GF-D8 (cell line): Measurements from ENCODE around the gene FXYD4.

ENCODE experiments used
- DNase-seq: peaks from one replicate; lab custom pipeline; 2025; lab: John Stamatoyannopoulos, UW

The FXYD4 gene

GRCh38 chr10:43396061-43396927, 24.9 kb downstream of the FXYD4 start:
- no peak for DNase-seq

GRCh38 chr10:43396928-43397624, 25.6 kb downstream of the FXYD4 start:
- DNase-seq = peak; percentile 91

DNA sequence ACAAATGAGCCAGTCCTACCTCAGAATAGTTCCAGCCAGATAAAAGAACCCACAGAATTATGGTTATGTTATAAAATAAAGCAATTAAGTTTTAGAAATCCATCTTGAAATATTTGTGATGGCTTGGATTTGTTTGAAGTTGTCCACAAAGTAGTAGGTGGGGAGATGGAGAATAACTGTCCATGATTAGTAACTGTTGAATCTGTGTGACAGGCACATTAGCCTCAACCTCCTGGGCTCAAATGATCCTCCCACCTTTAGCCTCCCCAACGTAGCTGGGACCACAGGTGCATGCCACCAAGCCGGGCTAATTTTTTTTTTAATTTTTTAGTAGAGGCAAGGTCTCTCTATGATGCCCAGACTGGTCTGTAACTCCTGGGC, 27.5 kb downstream of the FXYD4 start:
- no peak for DNase-seq

DNA sequence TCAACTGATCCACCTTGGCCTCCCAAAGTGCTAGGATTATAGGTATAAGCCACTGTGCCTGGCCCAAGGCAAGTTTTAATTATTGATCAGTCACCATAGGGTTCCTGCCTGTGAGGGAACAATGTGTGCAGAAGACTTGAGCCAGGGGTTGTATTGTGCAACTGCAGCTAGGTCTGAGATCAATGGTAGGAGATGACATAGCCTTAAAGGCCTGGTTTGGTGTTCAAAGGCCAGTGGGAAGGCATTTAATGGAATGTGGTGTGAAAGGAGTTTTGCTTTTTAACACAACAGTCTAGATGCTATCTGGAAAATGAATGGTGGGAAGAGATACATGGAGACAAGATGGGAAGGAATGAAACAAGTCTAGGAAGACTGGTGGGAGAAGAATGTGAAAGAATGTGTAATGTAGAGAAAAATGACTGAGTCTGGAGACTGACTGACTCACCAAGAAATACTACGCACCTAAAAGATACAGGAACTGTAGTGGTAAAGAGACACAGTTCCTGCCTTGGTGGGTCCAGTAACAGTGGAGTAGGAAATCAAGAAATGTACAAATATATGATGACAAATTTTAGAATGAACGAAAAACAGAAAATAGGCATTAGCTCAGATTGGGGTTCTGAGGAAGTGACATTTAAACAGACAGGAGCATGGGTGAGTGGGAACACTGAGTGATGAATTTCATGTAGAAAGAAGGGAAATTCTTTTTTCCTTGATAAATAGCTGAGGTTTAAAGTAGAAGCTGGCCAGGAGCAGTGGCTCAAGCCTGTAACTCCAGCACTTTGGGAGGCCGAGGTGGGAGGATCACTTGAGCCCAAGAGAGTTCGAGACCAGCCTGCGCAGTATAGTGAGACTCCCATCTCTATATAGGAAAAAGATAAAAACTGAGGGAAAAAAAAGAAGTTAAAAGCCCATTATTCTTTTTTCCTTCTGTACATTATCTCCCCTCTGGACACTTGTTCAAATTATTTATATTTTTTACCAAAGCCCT, 28.2 kb downstream of the FXYD4 start:
- DNase-seq = no peak

GRCh38 chr10:43401627-43402026, 30.2 kb downstream of the FXYD4 start:
- DNase-seq = no peak

DNA sequence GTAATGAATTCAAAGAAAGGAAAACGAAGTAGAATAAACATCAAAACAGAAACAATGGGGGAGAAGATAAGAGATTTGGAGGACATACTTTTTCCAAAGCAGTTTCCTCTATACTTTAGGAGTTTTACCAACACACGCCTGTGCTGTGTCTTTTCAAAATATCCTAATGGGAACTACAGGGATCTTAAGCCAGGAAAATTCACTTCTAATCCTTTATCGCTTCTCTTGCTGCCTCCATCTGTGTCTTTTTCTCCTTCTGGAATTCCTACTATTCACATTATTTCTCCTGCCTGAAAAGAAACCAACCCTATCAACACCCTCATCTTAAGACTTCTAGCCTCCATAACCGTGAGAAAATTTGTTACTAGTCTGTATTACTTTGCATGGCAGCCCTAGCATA, 30.7 kb downstream of the FXYD4 start:
- no peak for DNase-seq

GRCh38 chr10:43402880-43403452, 31.5 kb downstream of the FXYD4 start:
- no peak for DNase-seq

DNA sequence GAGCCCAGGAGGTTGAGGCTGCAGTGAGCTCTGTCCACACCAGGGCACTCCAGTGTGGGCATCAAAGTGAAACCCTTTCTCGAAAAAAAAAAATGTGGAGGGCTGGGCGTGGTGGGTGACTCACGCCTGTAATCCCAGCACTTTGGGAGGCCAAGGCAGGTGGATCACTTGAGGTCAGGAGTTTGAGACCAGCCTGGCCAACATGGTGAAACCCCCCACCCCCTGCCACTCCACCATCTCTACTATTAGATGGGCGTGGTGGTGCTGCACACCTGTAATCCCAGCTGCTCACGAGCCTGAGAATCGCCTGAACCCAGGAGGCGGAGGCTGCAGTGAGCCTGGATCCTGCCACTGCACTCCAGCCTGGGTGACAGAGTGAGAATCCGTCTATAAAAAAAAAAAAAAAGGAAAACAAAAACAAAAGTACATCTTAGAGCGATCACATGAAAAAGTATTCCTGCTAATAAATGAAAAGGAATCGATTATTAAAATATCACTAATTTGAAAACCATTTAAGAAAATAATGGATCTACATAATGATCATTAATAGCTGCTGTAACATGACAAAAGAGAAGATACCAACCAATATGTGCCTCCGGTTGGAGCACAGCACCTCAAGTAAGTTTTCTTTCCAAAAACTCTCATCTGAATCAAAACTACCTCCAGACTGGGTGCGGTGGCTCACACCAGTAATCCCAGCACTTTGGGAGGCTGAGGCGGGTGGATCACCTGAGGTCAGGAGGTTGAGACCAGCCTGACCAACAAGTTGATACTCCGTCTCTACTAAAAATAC, 32.7 kb downstream of the FXYD4 start:
- no peak for DNase-seq

GRCh38 chr10:43404704-43405084, 33.3 kb downstream of the FXYD4 start:
- peak; percentile 39 for DNase-seq

DNA sequence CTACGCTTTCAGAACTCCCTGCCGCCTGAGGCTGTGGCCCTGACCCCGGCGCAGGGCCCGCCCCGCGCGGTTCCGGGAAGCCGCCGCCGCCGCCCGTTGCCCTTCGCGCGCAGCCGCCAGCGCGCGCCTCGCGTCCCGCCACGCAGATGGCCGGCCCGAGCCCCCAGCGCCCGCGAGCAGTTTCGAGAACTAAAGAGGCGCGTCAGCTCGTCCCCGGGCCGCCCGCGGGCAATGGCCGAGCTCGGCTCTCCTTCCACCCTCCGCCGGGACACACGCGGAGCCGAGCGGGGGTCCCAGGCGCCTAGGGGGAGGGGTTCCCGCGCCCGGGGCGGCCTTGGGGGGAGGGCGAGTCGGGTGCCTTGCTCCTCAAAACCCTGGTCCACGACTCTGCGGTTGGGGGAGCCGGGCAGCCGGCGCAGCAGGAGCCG, 35.7 kb downstream of the FXYD4 start:
- DNase-seq = no peak

- DNase-seq = peak; percentile 82
Observed at GRCh38 chr10:43407576-43408330, 36.3 kb downstream of the FXYD4 start.

- DNase-seq = no peak
Observed at GRCh38 chr10:43408331-43408709, 36.9 kb downstream of the FXYD4 start.

- DNase-seq = peak; percentile 86
Observed at GRCh38 chr10:43408710-43409384, 37.4 kb downstream of the FXYD4 start, which contains the start of gene HNRNPF. Gene HNRNPF, minus strand, starts transcription at chr10:43409186. Its CDS starts 21,302 bp downstream, at chr10:43387884.

GRCh38 chr10:43409385-43410109, 38.1 kb downstream of the FXYD4 start:
- no peak for DNase-seq

- DNase-seq = no peak
Observed at GRCh38 chr10:43410345-43410744, 38.9 kb downstream of the FXYD4 start.

DNA sequence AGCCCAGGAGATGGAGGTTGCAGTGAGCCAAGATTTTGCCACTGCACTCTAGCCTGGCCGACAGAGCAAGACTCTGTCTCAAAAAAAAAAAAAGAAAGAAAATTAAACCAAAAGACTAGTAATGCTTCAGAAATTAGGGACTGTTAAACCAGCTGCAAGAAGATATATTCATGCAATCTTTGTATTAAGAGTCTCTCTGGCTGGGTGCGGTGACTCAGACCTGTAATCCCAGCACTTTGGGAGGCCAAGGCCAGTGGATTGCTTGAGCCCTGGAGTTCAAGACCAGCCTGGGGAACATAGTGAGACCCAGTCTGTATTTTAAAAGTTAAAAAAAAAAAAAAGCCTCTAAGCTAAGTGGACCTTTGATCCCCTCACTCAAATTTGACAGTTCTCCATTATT, 40.1 kb downstream of the FXYD4 start:
- no peak for DNase-seq

- DNase-seq = no peak
Observed at GRCh38 chr10:43415544-43415943, 44.1 kb downstream of the FXYD4 start.

DNA sequence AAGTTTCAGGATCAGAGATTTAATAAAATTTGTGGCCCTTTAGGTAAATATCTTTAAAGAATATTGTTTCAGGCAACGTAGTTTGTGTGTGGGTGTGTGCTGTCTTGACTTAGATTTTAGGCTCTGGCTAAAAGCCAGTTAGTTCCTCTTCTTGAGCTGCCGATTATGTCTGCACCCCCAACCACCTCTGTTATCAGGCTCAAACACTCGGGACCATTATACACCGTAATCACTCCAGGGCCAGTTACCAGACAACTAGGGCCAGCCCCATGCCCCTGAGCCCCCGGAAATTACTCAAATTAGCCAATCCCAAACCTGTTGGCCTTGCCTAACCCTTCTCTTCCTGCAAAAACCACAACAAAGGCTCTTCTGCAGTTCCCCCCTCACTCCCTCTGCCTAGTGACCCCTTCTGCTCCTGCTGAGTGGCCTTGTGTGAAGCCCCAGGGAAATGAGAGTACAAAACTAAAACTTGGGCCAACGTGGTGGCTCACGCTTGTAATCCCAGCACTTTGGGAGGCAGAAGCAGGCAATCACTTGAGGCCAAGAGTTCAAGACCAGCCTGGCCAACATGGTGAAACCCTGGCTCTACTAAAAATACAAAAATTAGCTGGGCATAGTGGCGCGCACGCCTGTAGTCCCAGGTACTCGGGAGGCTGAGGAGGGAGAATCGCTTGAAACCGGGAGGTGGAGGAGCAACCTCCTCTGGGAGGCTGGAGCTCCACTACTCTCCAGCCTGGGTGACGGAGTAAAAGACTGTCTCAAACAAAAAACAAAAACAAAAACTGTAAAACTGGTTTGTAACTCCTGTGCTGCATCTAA, 46.7 kb downstream of the FXYD4 start:
- peak; percentile 100 for DNase-seq
